ENCODE measurements around the gene KLHL40.

The KLHL40 gene

GRCh38 chr3:42707620-42708355, 22.5 kb downstream of the KLHL40 start:
- TF ChIP-seq CTCF (IDR thresholded peaks at IDR 0.05; ENCODE audit: insufficient read depth, low read length, missing control alignments), result no peak
- DNase-seq (ENCODE audit: low read depth, low spot score), result no peak
- CTCF ChIA-PET, result no interaction called here
- H3K4me3 ChIP-seq (ENCODE audit: low read depth, low read length), result no peak overlapping the region
- POLR2A ChIA-PET, result no interaction called here

GRCh38 chr3:42708611-42709151, 23.3 kb downstream of the KLHL40 start:
- TF ChIP-seq CTCF (IDR thresholded peaks at IDR 0.05; ENCODE audit: insufficient read depth, low read length, missing control alignments), result no peak
- ChIA-PET CTCF (no interaction called here), POLR2A (no interaction called here)
- H3K4me3 ChIP-seq (ENCODE audit: low read depth, low read length), result no peak overlapping the region
- DNase-seq (ENCODE audit: low read depth, low spot score), result no peak

GRCh38 chr3:42709621-42710020, 24.3 kb downstream of the KLHL40 start:
- no peak overlapping the region for H3K4me3 ChIP-seq (ENCODE audit: low read depth, low read length)
- ChIA-PET CTCF (no interaction called here), POLR2A (no interaction called here)
- TF ChIP-seq CTCF (IDR thresholded peaks at IDR 0.05; ENCODE audit: insufficient read depth, low read length, missing control alignments), result no peak
- DNase-seq (ENCODE audit: low read depth, low spot score), result no peak

- no peak for TF ChIP-seq CTCF (IDR thresholded peaks at IDR 0.05; ENCODE audit: insufficient read depth, low read length, missing control alignments)
- CTCF ChIA-PET, result interaction anchor here (1.3 kb wide), 1 partner anchor 41 kb away, joined by 3 read pairs; no protein-coding TSS in a partner anchor
- no peak for DNase-seq (ENCODE audit: low read depth, low spot score)
- POLR2A ChIA-PET, result no interaction called here
- H3K4me3 ChIP-seq (ENCODE audit: low read depth, low read length), result no peak overlapping the region
Observed at GRCh38 chr3:42710323-42711021, 25.1 kb downstream of the KLHL40 start.

DNA sequence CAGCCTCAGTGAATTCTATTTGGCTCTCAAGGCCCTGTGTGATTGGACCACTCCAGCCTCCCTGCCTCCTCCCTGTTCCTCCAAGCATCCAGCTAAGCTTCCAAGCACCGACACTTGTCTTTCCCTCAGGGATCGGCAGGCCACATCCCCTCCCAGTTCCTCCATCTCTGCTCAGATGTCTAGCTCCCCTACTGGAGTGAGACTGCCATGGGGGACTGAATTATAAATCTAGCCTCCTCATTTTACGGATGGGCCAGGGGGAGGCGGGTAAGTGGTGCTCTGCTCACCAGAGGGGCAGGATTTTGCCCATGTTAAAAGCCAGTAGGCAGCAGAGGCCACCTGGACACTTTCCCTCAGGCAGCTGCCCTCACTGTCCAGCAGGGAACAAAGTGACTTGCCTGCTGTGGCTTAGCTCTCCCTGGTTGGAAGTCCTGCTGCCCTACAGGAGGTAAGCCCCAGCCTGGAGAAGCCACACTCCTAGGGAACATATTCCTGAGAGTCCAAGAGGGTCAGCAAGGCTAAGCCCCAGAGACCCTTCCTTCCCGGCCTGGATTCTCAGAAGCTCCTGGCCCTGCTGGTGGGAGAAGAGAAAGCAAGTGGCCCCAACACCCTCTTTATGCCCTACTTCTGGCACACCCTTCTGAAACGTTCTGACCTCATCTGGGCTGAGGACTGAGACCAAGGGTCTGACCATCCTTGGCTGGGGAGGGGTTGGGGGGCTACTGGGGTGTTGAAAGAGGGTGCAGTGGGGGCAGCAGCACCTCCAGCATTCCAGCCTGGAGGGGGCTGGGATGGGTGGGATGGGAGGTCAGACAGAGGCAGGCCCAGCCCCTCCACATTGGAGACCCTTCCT, 26.4 kb downstream of the KLHL40 start:
- ChIA-PET POLR2A (no interaction called here), CTCF (interaction anchor here (0.6 to 1.3 kb wide), 3 partner anchors 31 to 696 kb away, joined by 3 read pairs; no protein-coding TSS in a partner anchor)
- no peak for TF ChIP-seq CTCF (IDR thresholded peaks at IDR 0.05; ENCODE audit: insufficient read depth, low read length, missing control alignments)
- DNase-seq (ENCODE audit: low read depth, low spot score), result no peak
- no peak overlapping the region for H3K4me3 ChIP-seq (ENCODE audit: low read depth, low read length)

DNA sequence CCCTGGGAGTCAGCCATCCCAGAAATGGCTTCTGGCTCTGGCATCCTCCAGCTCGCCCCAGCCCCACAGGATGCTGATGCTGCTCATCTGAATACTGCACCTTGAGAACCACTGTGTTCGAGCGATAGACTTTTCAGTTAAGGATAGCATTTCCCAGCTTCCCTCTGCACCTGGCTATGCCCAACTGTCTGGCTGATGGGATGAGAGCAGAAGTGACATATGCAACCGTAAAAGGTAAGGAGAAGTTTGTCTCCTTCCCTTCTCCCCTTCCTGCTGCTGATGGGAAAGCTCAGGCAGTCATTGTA, 27.0 kb downstream of the KLHL40 start:
- TF ChIP-seq CTCF (IDR thresholded peaks at IDR 0.05; ENCODE audit: insufficient read depth, low read length, missing control alignments), result no peak
- ChIA-PET CTCF (interaction anchor here (1.2 kb wide), 1 partner anchor 31 kb away, joined by 3 read pairs; no protein-coding TSS in a partner anchor), POLR2A (no interaction called here)
- no peak overlapping the region for H3K4me3 ChIP-seq (ENCODE audit: low read depth, low read length)
- DNase-seq (ENCODE audit: low read depth, low spot score), result no peak
